HepG2 (cell line): ENCODE data around the gene RBFOX1. TPM values are rescaled to one million over a fixed set of nuclear protein-coding genes. Genes with fewer than 3 reads are reported as not detected.

Source experiments
- ATAC-seq: fragments of 200-7000 bp; cut with Tn5 transposase; 3 replicates; pipeline ENCODE4 v1.9.1; 2020; ENCODE audit warnings: mild to moderate bottlenecking, moderate library complexity
- BruUV-seq: library from RNA; stranded (reverse); fragments of 400-500 nt; replicated peaks from 2 replicates; lab custom pipeline; 2021; lab: Mats Ljungman, UMichigan
- CTCF ChIA-PET: fragments of 300-600 bp; formaldehyde crosslinking; extraction: SDS; loops from one replicate; lab custom pipeline; 2021; ENCODE audit warnings: low total read pairs, inconsistent platforms, low intra/inter-chr PET ratio; lab: Yijun Ruan, JAX
- POLR2A ChIA-PET: fragments of 350-600 bp; sonication (Branson Sonifier 250); formaldehyde crosslinking; loops from one replicate; lab custom pipeline; 2020; ENCODE audit warnings: antibody characterized with exemption, inconsistent platforms; lab: Yijun Ruan, JAX
- DNase-seq: peaks from one replicate; pipeline ENCODE4 v3.0.0-alpha.2; 2015; ENCODE audit warnings: low spot score
- FAIRE-seq: peaks from 3 replicates; lab custom pipeline; 2011; peaks lifted over from hg19 to GRCh38; lab: Jason Lieb, UNC
- H2AFZ ChIP-seq: one replicate; pipeline ENCODE4 v1.6.1; 2011; ENCODE audit warnings: low read length, inconsistent platforms
- H3K27ac ChIP-seq: fragments of 300-600 bp; 3 replicates; pipeline ENCODE4 v1.8.0; 2011; ENCODE audit warnings: mixed run types, mild to moderate bottlenecking, mixed read lengths, low read length, inconsistent platforms; ENCODE audit not compliant: insufficient read depth; ENCODE audit errors: extremely low read length
- H3K27me3 ChIP-seq, 2 experiments: fragments of 200-600 bp in 1 of 2; 2 replicates in 1 of 2; 3 replicates in 1 of 2; pipeline versions ENCODE4 v1.6.0 to v1.8.0; 2011; ENCODE audit warnings: low read length in 2 of 2, mild to moderate bottlenecking in 2 of 2, moderate library complexity in 2 of 2, inconsistent platforms in 1 of 2; ENCODE audit not compliant: insufficient read depth in 2 of 2, control insufficient read depth in 1 of 2
- H3K36me3 ChIP-seq, 2 experiments: fragments of 200-600 bp in 1 of 2; replicated peaks in 1 of 2; 2 replicates in 1 of 2; 3 replicates in 1 of 2; pipeline versions ENCODE4 v1.5.1 to v1.8.0; 2011; ENCODE audit warnings: low read length in 2 of 2, inconsistent platforms in 1 of 2; ENCODE audit not compliant: insufficient read depth in 2 of 2, control insufficient read depth in 1 of 2
- H3K4me1 ChIP-seq: 2 replicates; pipeline ENCODE4 v1.5.1; 2012; ENCODE audit warnings: low read length, inconsistent platforms; ENCODE audit not compliant: insufficient read depth
- H3K4me2 ChIP-seq: 2 replicates; pipeline ENCODE4 v1.6.0; 2011; ENCODE audit warnings: low read depth, low read length, inconsistent platforms
- H3K4me3 ChIP-seq, 3 experiments: fragments of 200-600 bp in 1 of 3; sonication (generic), shearing (Covaris generic) in 1 of 3; replicated peaks in 1 of 3; 2 replicates each; pipeline ENCODE4 v1.5.1; 2011 to 2016; ENCODE audit warnings: low read length in 3 of 3, inconsistent platforms in 2 of 3, low read depth in 2 of 3, mild to moderate bottlenecking in 2 of 3, control low read depth in 1 of 3, mixed read lengths in 1 of 3; ENCODE audit not compliant: insufficient read depth in 1 of 3
- H3K79me2 ChIP-seq: one replicate; pipeline ENCODE4 v1.6.1; 2011; ENCODE audit warnings: low read length, inconsistent platforms; ENCODE audit not compliant: insufficient read depth
- H3K9ac ChIP-seq: 2 replicates; pipeline ENCODE4 v1.6.0; 2011; ENCODE audit warnings: mild to moderate bottlenecking, low read depth, low read length, inconsistent platforms; ENCODE audit not compliant: insufficient read depth
- H3K9me3 ChIP-seq: 2 replicates; pipeline ENCODE4 v1.5.1; 2012; ENCODE audit warnings: mild to moderate bottlenecking, low read length
- H4K20me1 ChIP-seq: 2 replicates; pipeline ENCODE4 v1.6.0; 2011; ENCODE audit warnings: inconsistent platforms, mild to moderate bottlenecking, low read length, moderate library complexity; ENCODE audit not compliant: insufficient read depth
- ATRX ChIP-seq: sonication (generic); formaldehyde crosslinking; IDR thresholded peaks from 2 replicates; pipeline ENCODE4 v1.4.0; 2020; ENCODE audit warnings: missing genetic modification reagents, borderline replicate concordance
- ERF ChIP-seq: IDR thresholded peaks from 2 replicates; pipeline ENCODE4 v1.6.1; 2018; ENCODE audit warnings: missing biosample characterization, missing genetic modification reagents
- FOXA1 ChIP-seq, 2 experiments: fragments of 450-650 bp in 1 of 2; sonication (generic) in 1 of 2; formaldehyde crosslinking in 1 of 2; IDR thresholded peaks; 2 replicates each; pipeline versions ENCODE4 v1.4.0 to v1.6.1; 2016 to 2020; ENCODE audit warnings: missing genetic modification reagents in 1 of 2
- FOXM1 ChIP-seq: sonication (generic); formaldehyde crosslinking; IDR thresholded peaks from 2 replicates; pipeline ENCODE4 v1.5.0; 2020; ENCODE audit warnings: missing genetic modification reagents
- HDAC2 ChIP-seq: sonication (generic); formaldehyde crosslinking; IDR thresholded peaks from 2 replicates; pipeline ENCODE4 v1.4.0; 2020; ENCODE audit warnings: missing genetic modification reagents
- MIXL1 ChIP-seq: IDR thresholded peaks from 2 replicates; pipeline ENCODE4 v1.6.1; 2016
- NCOA2 ChIP-seq: sonication (generic); formaldehyde crosslinking; IDR thresholded peaks from 2 replicates; pipeline ENCODE4 v1.8.0; 2022; ENCODE audit warnings: inconsistent platforms
- NPAS2 ChIP-seq: sonication (generic); formaldehyde crosslinking; IDR thresholded peaks from 2 replicates; pipeline ENCODE4 v1.8.0; 2022; ENCODE audit warnings: mild to moderate bottlenecking, missing genetic modification reagents, borderline replicate concordance
- PAF1 ChIP-seq: IDR thresholded peaks from 2 replicates; pipeline ENCODE4 v1.6.1; 2016; ENCODE audit warnings: missing genetic modification reagents, missing compliant biosample characterization
- PAXIP1 ChIP-seq: sonication (generic); formaldehyde crosslinking; conservative IDR thresholded peaks from 2 replicates; pipeline ENCODE4 v1.4.0; 2020; ENCODE audit warnings: mild to moderate bottlenecking, missing genetic modification reagents, moderate library complexity
- REPIN1 ChIP-seq: sonication (generic); formaldehyde crosslinking; IDR thresholded peaks from 2 replicates; pipeline ENCODE4 v1.8.0; 2022; ENCODE audit warnings: missing genetic modification reagents, low read depth, mild to moderate bottlenecking, borderline replicate concordance
- SALL1 ChIP-seq: sonication (generic); formaldehyde crosslinking; IDR thresholded peaks from 2 replicates; pipeline ENCODE4 v1.8.0; 2022; ENCODE audit warnings: mild to moderate bottlenecking, missing genetic modification reagents
- TOE1 ChIP-seq: sonication (generic); formaldehyde crosslinking; IDR thresholded peaks from 2 replicates; pipeline ENCODE4 v1.4.0; 2020; ENCODE audit warnings: mild to moderate bottlenecking, missing genetic modification reagents
- WGBS: methylation state at CpG from one replicate; pipeline ENCODE4 v1.1.6; 2017; ENCODE audit warnings: low lambda C conversion rate; 5-methylcytosine and 5-hydroxymethylcytosine counted together
- in situ Hi-C: cut with HindIII; loops from 2 replicates; pipeline ENCODE4 v1.10.0; 2017; ENCODE audit warnings: low pct_unique_long_range_greater_than_20kb; ENCODE audit not compliant: extremely low pct_ligation_motif_present
- intact Hi-C: fragments of 100-400 bp; cut with micrococcal nuclease; formaldehyde crosslinking; loops from one replicate; pipeline ENCODE4 v1.10.0; 2022; ENCODE audit not compliant: unreplicated experiment
- polyA plus RNA-seq, 8 experiments: library from polyadenylated mRNA; depleted of rRNA in 3 of 8; stranded (reverse) in 7 of 8; unstranded in 1 of 8; fragments of >200 nt; fragmentation: Illumina TruSeq in 4 of 8; extraction: Trizol in 4 of 8; gene quantifications; 2 replicates each; pipeline versions ENCODE4 v1.2.1 to v1.2.3, GENCODE V29; 2011 to 2016; ENCODE audit warnings: low read depth in 4 of 8, missing spikeins in 1 of 8, mixed read lengths in 1 of 8; ENCODE audit not compliant: insufficient read depth in 1 of 8
- total RNA-seq, 5 experiments: library from RNA; depleted of rRNA; stranded (reverse); fragments of >200 nt; fragmentation: Illumina TruSeq; extraction: Trizol; gene quantifications; 2 replicates each; pipeline ENCODE4 v1.2.3, GENCODE V29; 2016; ENCODE audit warnings: low read depth in 1 of 5

RBFOX1 gene
- total and polyA plus RNA-seq, 2 of the 13 experiments (the other 11 are each of a cell fraction or from before 2014, with no cell fraction given), result not detected

GRCh38 chr16:7420079-7420478, 87.4 kb downstream of the RBFOX1 start:
- Histone ChIP-seq H3K9me3 (no peaks in the 10 kb centered on the region), H3K36me3 (no peaks in the 10 kb centered on the region), H3K79me2 (no peaks in the 10 kb centered on the region), H3K9ac (no peak overlapping the region), H3K4me3 (no peak overlapping the region), H3K4me1 (no peaks in the 10 kb centered on the region), H3K4me2 (no peak overlapping the region), H3K27ac (no peak overlapping the region), H2AFZ (no peak overlapping the region), H3K27me3 (peaks cover 0 to 7% of the 10 kb centered on the region in 2 experiments; a peak in 1 of 5 replicates), H4K20me1 (no peaks in the 10 kb centered on the region)
- TF ChIP-seq REPIN1 (CRISPR knock-in tag) (no peak), MIXL1 (CRISPR knock-in tag) (no peak), PAF1 (CRISPR knock-in tag) (no peak), PAXIP1 (CRISPR knock-in tag) (no peak), FOXA1 (IDR thresholded peaks at IDR 0.05) (no peak), FOXA1 (CRISPR knock-in tag; IDR thresholded peaks at IDR 0.05) (no peak), NCOA2 (CRISPR knock-in tag) (no peak), HDAC2 (CRISPR knock-in tag) (no peak), TOE1 (CRISPR knock-in tag) (no peak), ERF (CRISPR knock-in tag) (no peak), SALL1 (no peak), ATRX (CRISPR knock-in tag) (no peak), NPAS2 (CRISPR knock-in tag) (no peak), FOXM1 (no peak)
- no peak for FAIRE-seq
- CTCF ChIA-PET, result no interaction called here
- BruUV-seq, result no TSS peak
- 4% methylated on average over 6 of the region's 6 CpGs for WGBS
- intact Hi-C loops, result no loop called here
- no peak for ATAC-seq
- in situ Hi-C loops, result no loop called here
- DNase-seq, result no peak
- POLR2A ChIA-PET, result no interaction called here
